Mesendoderm (in vitro differentiated cells): ENCODE data around the gene CUL1.
A peak's percentile ranks its signal among the peaks of the same experiment; 100 is the strongest.

Experiments
- DNase-seq: peaks from one replicate; pipeline ENCODE4 v3.0.0; 2013
- H2AK5ac ChIP-seq: 2 replicates; pipeline ENCODE4 v1.6.1; 2013; ENCODE audit warnings: low read length, inconsistent platforms
- H2BK120ac ChIP-seq: 2 replicates; pipeline ENCODE4 v1.6.1; 2013; ENCODE audit warnings: low read depth, mild to moderate bottlenecking, low read length, moderate library complexity, mixed read lengths
- H2BK15ac ChIP-seq: replicated peaks from 2 replicates; pipeline ENCODE4 v1.6.1; 2013; ENCODE audit warnings: low read depth, mild to moderate bottlenecking, moderate library complexity
- H2BK5ac ChIP-seq: 2 replicates; pipeline ENCODE4 v1.6.1; 2013; ENCODE audit warnings: low read length, inconsistent platforms
- H3K18ac ChIP-seq: 2 replicates; pipeline ENCODE4 v1.6.1; 2013; ENCODE audit warnings: mild to moderate bottlenecking, low read length, mixed read lengths
- H3K23ac ChIP-seq: one replicate; pipeline ENCODE4 v1.6.1; 2013; ENCODE audit warnings: low read length
- H3K27ac ChIP-seq: 2 replicates; pipeline ENCODE4 v1.5.1; 2013; ENCODE audit warnings: low read depth, mild to moderate bottlenecking, inconsistent platforms, low read length, moderate library complexity
- H3K27me3 ChIP-seq: 2 replicates; pipeline ENCODE4 v1.6.1; 2013; ENCODE audit warnings: low read length, control low read depth, mild to moderate bottlenecking, inconsistent platforms; ENCODE audit not compliant: insufficient read depth, poor library complexity
- H3K36me3 ChIP-seq: 2 replicates; pipeline ENCODE4 v1.6.1; 2013; ENCODE audit warnings: low read length, inconsistent platforms; ENCODE audit not compliant: control insufficient read depth, insufficient read depth
- H3K4ac ChIP-seq: one replicate; pipeline ENCODE4 v1.6.1; 2013; ENCODE audit warnings: low read depth, mild to moderate bottlenecking, low read length, moderate library complexity
- H3K4me1 ChIP-seq: 2 replicates; pipeline ENCODE4 v1.6.1; 2013; ENCODE audit warnings: low read depth, low read length, inconsistent platforms; ENCODE audit not compliant: control insufficient read depth
- H3K4me2 ChIP-seq: 2 replicates; pipeline ENCODE4 v1.6.1; 2013; ENCODE audit warnings: low read length
- H3K4me3 ChIP-seq: 2 replicates; pipeline ENCODE4 v1.5.1; 2013; ENCODE audit warnings: mild to moderate bottlenecking, low read length
- H3K56ac ChIP-seq: one replicate; pipeline ENCODE4 v1.6.1; 2013; ENCODE audit warnings: low read length
- H3K79me1 ChIP-seq: 2 replicates; pipeline ENCODE4 v1.6.1; 2013; ENCODE audit warnings: low read length, inconsistent platforms
- H3K79me2 ChIP-seq: 2 replicates; pipeline ENCODE4 v1.6.1; 2013; ENCODE audit warnings: mild to moderate bottlenecking, low read length; ENCODE audit not compliant: control insufficient read depth, insufficient read depth
- H3K9ac ChIP-seq: 2 replicates; pipeline ENCODE4 v1.6.1; 2013; ENCODE audit warnings: low read length, inconsistent platforms
- H4K5ac ChIP-seq: one replicate; pipeline ENCODE4 v1.6.1; 2013; ENCODE audit warnings: low read length
- H4K8ac ChIP-seq: one replicate; pipeline ENCODE4 v1.6.1; 2013; ENCODE audit warnings: low read depth, mild to moderate bottlenecking, control low read depth, low read length, moderate library complexity
- WGBS: extraction: QIAGEN DNeasy Blood & Tissue Kit; methylation state at CpG from one replicate; pipeline ENCODE4 v1.1.7; 2013; ENCODE audit warnings: low lambda C conversion rate, missing lambda C conversion rate; ENCODE audit not compliant: insufficient coverage; ENCODE audit errors: extremely low coverage; 5-methylcytosine and 5-hydroxymethylcytosine counted together

The CUL1 gene

DNA sequence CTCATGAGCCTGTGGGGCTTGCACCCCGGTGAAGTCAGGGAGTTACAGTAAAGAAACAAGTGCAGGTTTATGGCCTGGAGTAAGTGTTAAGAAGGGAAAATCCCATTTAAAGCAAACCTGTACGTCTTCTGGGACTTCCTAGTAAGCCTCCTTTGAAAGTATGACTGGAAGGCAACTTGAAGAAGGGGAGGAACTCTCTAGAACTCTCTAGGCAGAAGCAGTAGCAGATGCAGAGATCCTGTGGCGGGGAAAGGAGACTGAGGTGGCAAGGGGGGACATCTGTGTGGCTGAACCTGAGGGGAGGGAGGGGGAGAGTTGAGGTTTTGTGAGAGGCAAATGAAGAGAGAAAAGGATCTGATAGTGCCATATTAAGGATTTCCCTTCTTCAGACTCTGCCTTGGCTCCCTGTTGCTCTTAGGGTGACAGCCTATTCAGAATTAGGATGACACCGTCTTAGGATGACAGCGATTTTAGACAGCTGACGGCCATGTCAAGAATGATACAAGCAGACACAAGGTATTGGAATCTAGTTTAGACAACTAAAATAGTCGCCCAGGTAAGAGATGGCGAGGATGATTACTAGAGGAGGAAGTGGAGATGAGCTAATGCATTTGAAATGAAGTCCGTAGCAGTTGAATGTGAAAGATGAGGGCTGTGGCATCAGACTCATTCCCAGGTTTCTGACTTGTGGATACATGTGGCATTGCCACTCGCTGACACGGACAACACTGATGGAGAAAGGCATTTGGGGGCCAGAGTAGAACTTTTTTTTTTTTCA lies 29.0 kb downstream of the CUL1 start:
- WGBS: no CpG with 5 or more reads among the region's 11 CpGs
- H3K18ac ChIP-seq: no peak overlapping the region
- no peak overlapping the region for H2BK15ac ChIP-seq
- H2BK5ac ChIP-seq: no peak overlapping the region
- H3K27me3 ChIP-seq: no peaks in the 10 kb centered on the region
- peaks cover 63% of the 10 kb centered on the region for H3K79me2 ChIP-seq
- H2AK5ac ChIP-seq: no peak overlapping the region
- peaks cover 2% of the 10 kb centered on the region for H3K4me1 ChIP-seq
- no peak overlapping the region for H3K4me2 ChIP-seq
- no peak overlapping the region for H3K9ac ChIP-seq
- H4K8ac ChIP-seq: no peak overlapping the region
- no peak overlapping the region for H3K4me3 ChIP-seq
- no peak overlapping the region for H4K5ac ChIP-seq
- peak; percentile 38 for DNase-seq
- no peak overlapping the region for H2BK120ac ChIP-seq
- H3K4ac ChIP-seq: no peak overlapping the region
- H3K27ac ChIP-seq: no peak overlapping the region
- H3K23ac ChIP-seq: no peak overlapping the region
- H3K79me1 ChIP-seq: peaks cover 12% of the 10 kb centered on the region
- no peak overlapping the region for H3K56ac ChIP-seq
- H3K36me3 ChIP-seq: no peaks in the 10 kb centered on the region

DNA sequence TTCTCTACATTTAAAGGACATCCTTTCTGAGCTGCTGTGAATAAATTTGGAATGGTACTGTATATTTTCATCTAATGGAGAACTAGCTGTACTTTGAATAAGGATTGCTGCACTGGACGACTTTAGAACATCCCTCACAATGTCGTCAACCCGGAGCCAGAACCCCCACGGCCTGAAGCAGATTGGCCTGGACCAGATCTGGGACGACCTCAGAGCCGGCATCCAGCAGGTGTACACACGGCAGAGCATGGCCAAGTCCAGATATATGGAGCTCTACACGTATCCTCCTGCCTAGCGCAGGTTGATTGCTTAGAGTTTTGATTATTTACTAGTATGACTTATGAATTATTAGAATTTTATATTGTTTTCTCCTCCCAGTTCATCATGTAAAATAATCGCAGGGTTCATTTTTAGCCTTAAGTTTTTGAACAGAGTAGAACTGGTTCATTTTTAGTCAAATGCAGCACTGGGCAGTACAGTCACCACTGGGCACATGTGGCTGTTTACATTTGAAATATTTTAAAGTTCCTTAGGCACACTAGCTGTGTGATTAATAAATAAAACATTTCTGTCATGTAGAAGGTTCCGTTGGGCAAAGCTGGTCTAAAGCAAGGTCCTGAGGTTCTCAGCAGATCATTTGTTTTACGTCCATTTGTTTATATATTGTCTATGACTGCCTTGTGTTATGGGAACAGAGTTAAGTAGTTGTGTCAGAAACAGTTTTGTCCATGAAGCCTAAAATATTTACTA lies 31.5 kb downstream of the CUL1 start:
- Histone ChIP-seq H3K4me2 (no peak overlapping the region), H4K8ac (no peak overlapping the region), H3K27ac (no peak overlapping the region), H3K27me3 (no peaks in the 10 kb centered on the region), H2AK5ac (no peak overlapping the region), H2BK15ac (no peak overlapping the region), H3K56ac (no peak overlapping the region), H3K18ac (no peak overlapping the region), H3K23ac (no peak overlapping the region), H3K79me2 (peaks cover 58% of the 10 kb centered on the region), H4K5ac (no peak overlapping the region), H2BK5ac (no peak overlapping the region), H3K4ac (no peak overlapping the region), H3K9ac (no peak overlapping the region), H2BK120ac (no peak overlapping the region), H3K36me3 (no peaks in the 10 kb centered on the region), H3K4me3 (no peak overlapping the region), H3K4me1 (peaks cover 2% of the 10 kb centered on the region), H3K79me1 (peaks cover 14% of the 10 kb centered on the region)
- DNase-seq: no peak
- no CpG with 5 or more reads among the region's 12 CpGs for WGBS

DNA sequence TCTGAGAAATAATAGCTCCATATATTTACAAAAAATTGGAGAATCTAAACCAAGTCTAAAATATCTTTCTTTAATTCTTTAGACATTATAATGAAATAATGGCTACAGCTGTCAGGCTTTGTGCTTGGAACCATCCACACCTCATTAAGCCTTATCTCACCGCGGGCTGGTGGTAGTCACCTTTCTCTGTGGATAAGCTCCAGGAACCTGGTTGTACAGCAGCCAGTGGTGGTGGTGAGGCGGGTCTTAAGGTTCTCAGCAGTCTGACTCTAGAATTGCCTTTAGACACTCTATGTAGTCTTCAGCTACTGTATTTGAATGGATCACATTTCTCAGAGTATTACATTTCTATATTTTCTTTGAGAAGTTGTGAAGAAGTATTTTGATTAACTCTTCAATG lies 34.2 kb downstream of the CUL1 start:
- no peak overlapping the region for H3K56ac ChIP-seq
- H3K23ac ChIP-seq: no peak overlapping the region
- no peak overlapping the region for H3K4ac ChIP-seq
- H3K9ac ChIP-seq: no peak overlapping the region
- peaks cover 45% of the 10 kb centered on the region for H3K79me2 ChIP-seq
- no peak overlapping the region for H4K5ac ChIP-seq
- no peaks in the 10 kb centered on the region for H3K27me3 ChIP-seq
- H3K27ac ChIP-seq: no peak overlapping the region
- no peaks in the 10 kb centered on the region for H3K4me1 ChIP-seq
- H2BK120ac ChIP-seq: no peak overlapping the region
- no peak overlapping the region for H4K8ac ChIP-seq
- peaks cover 8% of the 10 kb centered on the region for H3K79me1 ChIP-seq
- no peak overlapping the region for H2BK15ac ChIP-seq
- no peak overlapping the region for H2BK5ac ChIP-seq
- no CpG with 5 or more reads among the region's 3 CpGs for WGBS
- H3K4me2 ChIP-seq: no peak overlapping the region
- no peak overlapping the region for H3K4me3 ChIP-seq
- no peak overlapping the region for H3K18ac ChIP-seq
- DNase-seq: peak; percentile 39
- no peaks in the 10 kb centered on the region for H3K36me3 ChIP-seq
- no peak overlapping the region for H2AK5ac ChIP-seq

DNA sequence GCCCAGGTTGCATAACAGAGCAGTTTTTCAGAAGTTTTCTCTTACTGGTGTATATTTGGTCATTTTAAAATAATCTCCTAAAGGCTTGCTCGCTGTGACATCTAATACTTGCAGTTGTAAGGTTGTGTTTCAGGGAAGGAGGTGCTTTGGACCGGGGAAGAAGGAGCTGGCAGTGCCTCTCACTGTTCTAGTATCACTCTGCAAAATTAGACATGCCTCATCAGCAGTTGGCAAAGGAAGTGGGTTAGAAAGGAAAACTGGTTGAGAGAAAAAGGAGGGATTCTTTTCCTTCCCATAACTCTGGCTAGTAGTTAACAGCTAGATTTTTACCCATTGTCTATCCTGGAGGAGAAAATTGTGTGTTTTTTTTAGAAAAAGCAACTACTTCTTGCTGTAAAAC lies 34.8 kb downstream of the CUL1 start:
- WGBS: no CpG with 5 or more reads among the region's 2 CpGs

DNA sequence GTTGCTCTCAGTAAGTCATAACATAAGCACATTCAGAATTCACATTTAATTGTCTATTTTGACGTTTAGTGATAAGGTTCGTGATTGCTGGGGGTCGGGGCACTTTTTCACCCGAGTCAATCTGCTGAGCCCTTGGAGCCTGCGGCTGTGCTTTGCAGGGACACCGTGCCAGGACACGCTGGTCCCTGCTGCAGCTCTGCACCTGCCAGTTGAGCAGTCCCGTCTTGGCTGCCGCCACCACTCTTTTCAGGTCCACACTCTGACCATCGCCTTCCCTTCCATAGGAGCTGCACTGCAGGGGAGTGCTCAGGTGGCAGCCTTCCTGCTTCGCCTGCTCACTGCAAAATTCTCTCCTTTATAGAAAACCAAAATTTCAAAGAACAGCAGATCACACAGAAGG lies 36.4 kb downstream of the CUL1 start:
- Histone ChIP-seq H3K18ac (no peak overlapping the region), H3K4me3 (no peak overlapping the region), H3K36me3 (no peaks in the 10 kb centered on the region), H3K23ac (no peak overlapping the region), H3K4ac (no peak overlapping the region), H2BK5ac (no peak overlapping the region), H2BK15ac (no peak overlapping the region), H3K27me3 (no peaks in the 10 kb centered on the region), H2BK120ac (no peak overlapping the region), H4K5ac (no peak overlapping the region), H3K27ac (no peak overlapping the region), H3K56ac (no peak overlapping the region), H3K79me2 (peaks cover 36% of the 10 kb centered on the region), H3K4me1 (no peaks in the 10 kb centered on the region), H4K8ac (no peak overlapping the region), H3K4me2 (no peak overlapping the region), H2AK5ac (no peak overlapping the region), H3K9ac (no peak overlapping the region), H3K79me1 (peaks cover 10% of the 10 kb centered on the region)
- WGBS: no CpG with 5 or more reads among the region's 11 CpGs
- no peak for DNase-seq

More for the DNA sequence above, 34.8 kb downstream of the CUL1 start:
- Histone ChIP-seq H3K79me2 (peaks cover 42% of the 10 kb centered on the region), H3K4me3 (no peak overlapping the region), H2BK5ac (no peak overlapping the region), H3K4me1 (no peaks in the 10 kb centered on the region), H3K27me3 (no peaks in the 10 kb centered on the region), H3K4me2 (no peak overlapping the region), H2BK120ac (no peak overlapping the region), H2AK5ac (no peak overlapping the region), H3K23ac (no peak overlapping the region), H3K56ac (no peak overlapping the region), H3K9ac (no peak overlapping the region), H3K18ac (no peak overlapping the region), H4K5ac (no peak overlapping the region), H3K79me1 (peaks cover 10% of the 10 kb centered on the region), H3K27ac (no peak overlapping the region), H3K4ac (no peak overlapping the region), H4K8ac (no peak overlapping the region), H3K36me3 (no peaks in the 10 kb centered on the region), H2BK15ac (no peak overlapping the region)
- no peak for DNase-seq
